Stimulated activated CD4-positive, alpha-beta T cell treated with anti-CD3 and anti-CD28 coated beads, Interleukin-1b, Interleukin-23, amount 100 ng/mL, for 1 hour (primary cell): ENCODE measurements around the gene UGT1A5.

Source experiments
- DNase-seq, 2 donors: peaks; one replicate each; pipeline ENCODE4 v3.0.0-alpha.2; 2020; ENCODE audit warnings: low read depth in 2 of 2

UGT1A5 gene

GRCh38 chr2:233779722-233780121 is 67.0 kb downstream of the UGT1A5 start:
- DNase-seq, result no peak

DNA sequence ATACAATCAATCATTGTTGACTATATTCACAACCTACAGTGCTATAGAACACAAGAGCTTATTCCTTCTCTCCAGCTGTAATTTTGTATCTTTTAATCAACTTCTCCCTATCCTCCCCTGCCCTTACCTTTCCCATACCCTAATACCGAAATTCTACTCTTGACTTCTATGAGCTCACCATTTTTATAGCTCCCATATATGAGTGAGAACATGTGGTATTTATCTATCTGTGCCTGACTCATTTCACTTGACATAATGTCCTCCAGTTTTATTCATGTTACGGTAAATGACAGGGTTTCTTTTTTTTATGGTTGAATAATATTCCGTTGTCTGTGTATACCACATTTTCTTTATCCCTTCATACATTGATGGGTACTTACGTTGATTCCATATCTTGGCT is 68.1 kb downstream of the UGT1A5 start:
- DNase-seq, result no peak

- no peak for DNase-seq
Measured at GRCh38 chr2:233789554-233789953, 76.8 kb downstream of the UGT1A5 start.

GRCh38 chr2:233791151-233791882 is 78.6 kb downstream of the UGT1A5 start:
- no peak for DNase-seq

DNA sequence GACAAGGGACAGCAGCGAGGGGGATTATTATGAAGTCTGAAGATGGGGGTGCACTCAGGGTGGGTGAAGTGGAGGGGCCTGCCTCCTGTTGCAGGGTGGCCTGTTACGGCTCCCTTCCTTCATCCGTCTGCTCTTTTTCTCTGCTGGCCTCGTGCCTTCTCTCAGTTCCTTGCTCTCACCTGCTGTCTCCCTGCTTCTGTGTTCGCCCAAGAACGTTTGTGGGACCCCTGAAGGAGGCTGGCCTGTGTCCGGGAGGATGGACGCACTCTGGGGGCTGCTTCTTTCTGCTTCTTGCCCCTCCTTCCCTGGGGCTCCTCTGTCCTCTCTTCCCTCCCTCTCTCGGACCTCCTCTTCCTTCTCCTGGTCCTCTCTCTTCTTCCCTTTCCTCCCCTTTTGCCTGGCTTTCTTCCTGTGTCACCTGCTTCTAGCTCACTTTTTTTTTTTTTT is 79.2 kb downstream of the UGT1A5 start:
- no peak for DNase-seq

DNA sequence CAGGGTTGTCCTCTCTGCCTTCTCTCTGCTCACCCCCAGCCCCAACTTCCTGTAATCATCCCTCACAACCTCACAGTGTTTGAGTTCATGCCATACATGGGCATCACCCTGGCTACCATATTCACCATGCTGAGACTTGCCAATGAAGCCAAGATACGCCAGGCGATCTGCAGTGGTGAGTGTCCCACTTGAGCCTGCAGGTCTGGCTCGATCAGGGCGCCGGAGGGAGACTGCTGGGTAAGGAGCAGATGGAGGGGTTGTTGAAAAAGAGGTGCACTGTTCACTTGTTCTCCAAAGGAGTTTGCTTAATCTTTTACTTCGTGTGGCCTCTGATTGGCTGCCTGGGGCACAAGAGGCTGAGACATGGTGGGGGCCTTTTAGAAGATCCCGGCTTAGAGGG is 80.0 kb downstream of the UGT1A5 start:
- DNase-seq, result no peak

GRCh38 chr2:233793465-233794127 is 80.9 kb downstream of the UGT1A5 start:
- DNase-seq, result no peak

DNA sequence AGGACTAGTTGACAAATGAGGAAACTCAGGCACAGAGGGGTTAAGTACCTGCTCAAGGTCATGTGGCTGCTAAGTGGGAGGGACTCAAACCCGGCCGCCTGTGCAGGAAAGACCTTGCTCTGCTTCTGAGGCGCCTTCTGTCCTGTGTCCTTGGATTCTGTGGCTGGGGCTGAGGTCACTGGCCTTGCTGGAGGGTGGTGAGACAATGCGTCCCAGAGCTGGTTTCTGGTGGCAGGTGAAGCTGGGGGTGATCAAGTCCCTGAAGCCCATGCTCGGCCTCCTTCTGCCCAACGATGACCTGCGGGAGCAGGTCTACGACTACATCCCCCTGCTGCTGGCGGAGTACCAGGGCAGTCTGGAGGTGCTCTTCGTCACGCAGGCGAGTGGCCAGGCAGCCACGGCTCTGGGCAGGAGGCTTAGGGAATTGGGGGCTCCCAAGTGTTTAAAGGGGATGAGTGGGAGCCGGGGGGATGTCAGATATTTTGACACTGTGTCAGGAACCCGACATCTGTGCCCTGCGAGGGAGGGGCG is 81.5 kb downstream of the UGT1A5 start:
- DNase-seq, result no peak

DNA sequence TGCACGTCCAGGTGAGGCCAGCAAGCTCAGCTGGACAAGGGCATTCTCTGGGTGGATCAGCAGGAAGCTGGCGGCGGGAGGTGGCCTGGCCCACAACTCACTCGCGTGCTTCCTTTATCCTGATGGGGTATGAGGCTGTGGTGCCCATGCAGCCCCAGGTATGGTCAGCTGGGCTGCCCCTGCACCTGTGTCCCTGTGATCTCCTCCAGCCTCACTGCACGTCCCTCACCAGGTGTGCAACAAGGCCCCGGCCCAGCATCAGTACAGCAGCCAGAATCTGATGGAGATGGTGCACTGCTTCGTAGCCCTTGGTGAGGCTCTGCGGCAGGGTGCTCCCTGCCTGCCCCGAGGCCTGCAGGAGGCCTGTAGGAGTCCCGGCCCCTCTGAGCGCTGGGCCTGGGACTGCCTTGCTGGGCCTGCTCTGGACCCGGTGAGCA is 83.0 kb downstream of the UGT1A5 start:
- DNase-seq, result no peak

GRCh38 chr2:233796254-233796653 is 83.5 kb downstream of the UGT1A5 start:
- no peak for DNase-seq

- DNase-seq, result no peak
Measured at GRCh38 chr2:233798335-233799086, 85.8 kb downstream of the UGT1A5 start.

DNA sequence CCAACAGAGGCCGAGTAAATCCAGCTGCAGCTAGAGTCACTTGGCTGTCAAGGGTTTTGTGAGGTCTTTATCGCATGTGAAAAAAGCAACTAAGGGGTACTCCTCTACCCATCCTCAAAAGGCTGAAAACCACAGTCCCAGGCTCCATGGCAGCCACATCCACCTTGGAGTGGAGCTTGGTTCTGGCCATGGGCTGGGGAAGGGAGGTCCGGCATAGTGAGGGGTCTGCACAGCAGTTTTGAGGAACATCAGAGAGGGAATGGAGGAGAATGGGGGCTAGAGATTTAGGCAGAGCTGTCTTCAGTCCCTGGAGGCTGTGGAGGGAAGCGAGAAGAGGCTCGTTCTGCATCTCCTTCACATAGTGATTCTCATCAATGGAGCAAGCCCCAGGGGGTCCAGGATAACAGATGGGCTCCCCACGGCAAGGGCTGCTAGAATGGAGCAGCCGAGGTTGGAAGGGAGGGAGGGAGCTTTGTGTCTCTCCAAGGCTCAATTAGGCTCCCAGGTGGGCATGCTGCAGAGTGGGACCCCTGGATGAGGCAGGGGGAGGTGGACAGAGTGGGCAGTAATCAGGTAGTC is 86.5 kb downstream of the UGT1A5 start:
- no peak for DNase-seq

DNA sequence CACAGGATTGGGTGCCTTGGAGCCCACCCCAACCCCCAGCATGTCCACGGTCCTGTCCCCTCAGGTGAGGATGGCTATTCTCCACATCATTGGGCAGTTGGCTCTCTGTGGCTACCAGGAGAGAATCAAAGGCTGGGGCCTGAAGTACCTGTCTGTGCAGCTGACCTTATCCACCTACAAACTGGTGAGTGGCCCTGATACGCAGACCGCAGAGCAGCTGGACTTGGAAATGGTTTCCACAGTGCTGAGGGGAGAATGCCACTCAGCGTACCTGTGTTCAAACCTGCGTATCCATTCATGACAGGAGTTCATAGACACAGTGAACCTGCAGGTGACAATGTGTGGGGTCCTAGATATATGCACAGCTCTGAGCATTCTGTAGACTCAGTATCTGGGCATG is 87.0 kb downstream of the UGT1A5 start:
- DNase-seq, result no peak

- DNase-seq, result no peak
Measured at GRCh38 chr2:233800208-233800607, 87.5 kb downstream of the UGT1A5 start.

- DNase-seq, result no peak
Measured at GRCh38 chr2:233801357-233802131, 88.8 kb downstream of the UGT1A5 start.

- DNase-seq, result no peak
Measured at GRCh38 chr2:233802132-233802815, 89.6 kb downstream of the UGT1A5 start.

DNA sequence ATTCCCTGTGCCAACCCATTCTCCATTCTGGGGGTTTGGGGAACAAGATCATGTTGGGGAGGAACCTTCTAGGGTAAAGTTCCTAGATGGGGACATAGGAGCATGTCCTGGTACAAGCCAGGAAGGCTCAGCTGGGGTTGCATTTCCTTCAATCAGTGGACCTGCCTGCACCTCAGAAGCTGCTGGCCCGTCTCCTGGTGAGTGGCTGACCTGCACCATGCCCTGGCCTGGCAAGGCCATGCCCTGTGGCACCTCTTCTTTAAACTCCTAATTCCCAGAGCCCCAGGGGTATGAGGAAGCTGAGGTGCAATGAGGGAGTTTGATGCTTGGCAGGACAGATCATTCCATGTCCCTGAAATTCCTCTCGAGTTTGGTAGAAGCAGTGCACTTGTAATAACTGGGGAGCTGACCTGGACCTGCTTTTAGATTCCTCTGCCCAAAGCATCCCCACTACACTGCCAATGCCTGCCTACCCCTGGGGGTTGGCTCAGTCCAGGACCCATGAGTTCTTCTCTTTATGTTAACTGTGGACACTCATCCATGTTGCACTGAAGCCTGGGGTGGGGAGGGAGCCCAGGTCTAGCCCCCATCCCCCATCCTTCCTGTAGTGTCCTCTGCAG is 90.7 kb downstream of the UGT1A5 start:
- no peak for DNase-seq

GRCh38 chr2:233803994-233804393 is 91.3 kb downstream of the UGT1A5 start:
- DNase-seq, result no peak

DNA sequence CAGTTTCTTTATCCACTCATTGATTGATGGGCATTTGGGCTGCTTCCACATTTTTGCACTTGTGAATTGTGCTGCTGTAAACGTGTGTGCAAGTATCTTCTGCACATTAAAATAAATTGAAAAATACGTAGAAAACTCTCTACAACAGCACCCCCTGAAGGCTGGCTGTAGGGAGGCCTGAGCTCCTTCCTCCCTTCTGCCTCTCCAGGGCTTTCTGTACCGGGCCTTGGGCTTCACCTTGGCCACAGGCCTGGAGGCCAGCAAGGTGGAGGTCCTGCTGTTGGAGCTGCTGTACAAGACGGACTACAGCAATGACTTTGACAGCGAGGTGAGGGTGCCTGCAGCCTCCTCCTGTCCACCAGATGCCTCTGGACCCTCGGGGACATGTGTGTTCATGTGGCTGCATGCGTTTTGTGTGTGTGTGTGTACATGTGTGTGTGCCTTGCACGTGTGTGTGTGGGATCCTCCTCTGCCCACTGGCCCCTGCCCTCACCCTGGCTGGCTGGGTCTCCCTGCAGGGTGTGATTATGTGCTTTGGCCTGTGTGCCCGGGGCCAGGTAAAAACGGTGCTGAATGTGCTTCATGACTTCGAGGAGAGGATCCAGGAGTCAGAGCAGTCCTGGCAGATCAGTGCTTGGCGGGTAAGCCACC is 94.6 kb downstream of the UGT1A5 start:
- no peak for DNase-seq
